HUES6 (cell line): Measurements from ENCODE around the gene XXYLT1.
A peak's percentile ranks its signal among the peaks of the same experiment; 100 is the strongest.
"Not testable (repeated sequence)": the region's sequence is repeated elsewhere in the genome, so short reads cannot be mapped to it uniquely, and the experiment has no call there.

Source experiments
- H3K27ac ChIP-seq: 2 replicates; pipeline ENCODE4 v1.7.0; 2013; ENCODE audit warnings: low read depth, mild to moderate bottlenecking, low read length, inconsistent platforms
- H3K27me3 ChIP-seq: 2 replicates; pipeline ENCODE4 v1.6.1; 2013; ENCODE audit warnings: low read length; ENCODE audit not compliant: control insufficient read depth, insufficient read depth
- H3K36me3 ChIP-seq: 2 replicates; pipeline ENCODE4 v1.6.1; 2013; ENCODE audit warnings: low read length; ENCODE audit not compliant: control insufficient read depth, insufficient read depth
- H3K4me1 ChIP-seq: 2 replicates; pipeline ENCODE4 v1.6.1; 2013; ENCODE audit warnings: low read length; ENCODE audit not compliant: control insufficient read depth, insufficient read depth
- H3K4me3 ChIP-seq: 2 replicates; pipeline ENCODE4 v1.5.1; 2013; ENCODE audit warnings: low read depth, low read length
- H3K9ac ChIP-seq: one replicate; pipeline ENCODE4 v1.6.1; 2013; ENCODE audit warnings: mild to moderate bottlenecking, low read length
- H3K9me3 ChIP-seq: 2 replicates; pipeline ENCODE4 v1.6.1; 2013; ENCODE audit warnings: low read depth, low read length; ENCODE audit not compliant: control insufficient read depth, insufficient read depth

Gene XXYLT1

GRCh38 chr3:195094191-195094921, 176.6 kb downstream of the XXYLT1 start:
- Histone ChIP-seq H3K27me3 (no peaks in the 10 kb centered on the region), H3K36me3 (no peaks in the 10 kb centered on the region), H3K9me3 (no peaks in the 10 kb centered on the region), H3K27ac (no peak overlapping the region), H3K4me1 (peaks cover 5% of the 10 kb centered on the region; the same call in 1 of the 2 replicates), H3K4me3 (no peak overlapping the region), H3K9ac (no peak overlapping the region)

DNA sequence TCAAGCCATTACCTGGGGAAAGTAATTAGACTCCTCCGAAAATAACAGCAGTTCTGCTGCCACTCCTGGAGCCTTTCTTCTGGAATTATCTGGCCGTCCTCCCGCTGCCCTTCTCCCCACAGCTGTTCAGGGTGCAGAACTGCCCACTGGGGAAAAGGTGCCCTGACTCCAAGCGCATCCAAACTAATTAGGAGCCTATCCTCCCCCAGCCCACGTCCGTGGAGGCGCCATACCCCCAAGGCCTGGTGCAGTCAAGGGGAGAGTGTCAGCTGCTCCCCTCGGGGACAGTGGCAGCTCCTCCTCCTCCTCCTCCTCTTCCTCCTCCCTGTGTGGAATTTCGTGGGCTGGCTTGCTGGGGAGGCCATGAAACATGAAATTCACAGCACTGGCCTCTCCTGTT, 177.2 kb downstream of the XXYLT1 start:
- Histone ChIP-seq H3K4me3 (no peak overlapping the region), H3K4me1 (peaks cover 5% of the 10 kb centered on the region; the same call in 1 of the 2 replicates), H3K27me3 (no peaks in the 10 kb centered on the region), H3K27ac (no peak overlapping the region), H3K9me3 (no peaks in the 10 kb centered on the region), H3K36me3 (no peaks in the 10 kb centered on the region), H3K9ac (no peak overlapping the region)

GRCh38 chr3:195087840-195088601, 182.9 kb downstream of the XXYLT1 start:
- not testable (repeated sequence) for H3K9me3 ChIP-seq, H3K36me3 ChIP-seq, H3K27me3 ChIP-seq
- H3K27ac ChIP-seq = peak overlapping the region; percentile 55; the same call in 1 of the 2 replicates
- peak overlapping the region; percentile 72 for H3K4me3 ChIP-seq
- peak overlapping the region; percentile 83 for H3K9ac ChIP-seq
- H3K4me1 ChIP-seq = peaks cover 19% of the 10 kb centered on the region

GRCh38 chr3:195087328-195087727, 183.6 kb downstream of the XXYLT1 start:
- Histone ChIP-seq H3K4me3 (peak overlapping the region; percentile 72), H3K36me3 (no peaks in the 10 kb centered on the region), H3K27me3 (no peaks in the 10 kb centered on the region), H3K9me3 (no peaks in the 10 kb centered on the region), H3K9ac (peak overlapping the region; percentile 83), H3K27ac (peak overlapping the region; percentile 55), H3K4me1 (peaks cover 22% of the 10 kb centered on the region)

GRCh38 chr3:195086885-195087284, 184.1 kb downstream of the XXYLT1 start:
- Histone ChIP-seq H3K9ac (peak overlapping the region; percentile 83), H3K27ac (peak overlapping the region; percentile 55; the same call in 1 of the 2 replicates), H3K27me3 (no peaks in the 10 kb centered on the region), H3K9me3 (no peaks in the 10 kb centered on the region), H3K4me3 (peak overlapping the region; percentile 72), H3K4me1 (peaks cover 22% of the 10 kb centered on the region), H3K36me3 (no peaks in the 10 kb centered on the region)

- no peak overlapping the region for H3K27ac ChIP-seq
- no peak overlapping the region for H3K9ac ChIP-seq
- H3K4me1 ChIP-seq = peaks cover 22% of the 10 kb centered on the region
- H3K36me3 ChIP-seq = no peaks in the 10 kb centered on the region
- H3K27me3 ChIP-seq = no peaks in the 10 kb centered on the region
- H3K9me3 ChIP-seq = no peaks in the 10 kb centered on the region
- no peak overlapping the region for H3K4me3 ChIP-seq
These were observed 184.6 kb downstream of the XXYLT1 start for GRCh38 chr3:195086341-195086740.

GRCh38 chr3:195085356-195086130, 185.4 kb downstream of the XXYLT1 start:
- no peak overlapping the region for H3K27ac ChIP-seq
- H3K27me3 ChIP-seq = no peaks in the 10 kb centered on the region
- H3K4me1 ChIP-seq = peaks cover 25% of the 10 kb centered on the region
- H3K9me3 ChIP-seq = no peaks in the 10 kb centered on the region
- no peaks in the 10 kb centered on the region for H3K36me3 ChIP-seq
- H3K4me3 ChIP-seq = no peak overlapping the region
- H3K9ac ChIP-seq = no peak overlapping the region

GRCh38 chr3:195084746-195085145, 186.2 kb downstream of the XXYLT1 start:
- H3K4me3 ChIP-seq = no peak overlapping the region
- no peaks in the 10 kb centered on the region for H3K36me3 ChIP-seq
- no peaks in the 10 kb centered on the region for H3K9me3 ChIP-seq
- peaks cover 32% of the 10 kb centered on the region for H3K4me1 ChIP-seq
- no peaks in the 10 kb centered on the region for H3K27me3 ChIP-seq
- no peak overlapping the region for H3K9ac ChIP-seq
- H3K27ac ChIP-seq = no peak overlapping the region

- H3K9ac ChIP-seq = no peak overlapping the region
- H3K4me3 ChIP-seq = no peak overlapping the region
- no peaks in the 10 kb centered on the region for H3K36me3 ChIP-seq
- no peak overlapping the region for H3K27ac ChIP-seq
- H3K27me3 ChIP-seq = no peaks in the 10 kb centered on the region
- H3K9me3 ChIP-seq = no peaks in the 10 kb centered on the region
- peaks cover 39% of the 10 kb centered on the region for H3K4me1 ChIP-seq
These were observed 187.3 kb downstream of the XXYLT1 start for GRCh38 chr3:195083659-195084058.

DNA sequence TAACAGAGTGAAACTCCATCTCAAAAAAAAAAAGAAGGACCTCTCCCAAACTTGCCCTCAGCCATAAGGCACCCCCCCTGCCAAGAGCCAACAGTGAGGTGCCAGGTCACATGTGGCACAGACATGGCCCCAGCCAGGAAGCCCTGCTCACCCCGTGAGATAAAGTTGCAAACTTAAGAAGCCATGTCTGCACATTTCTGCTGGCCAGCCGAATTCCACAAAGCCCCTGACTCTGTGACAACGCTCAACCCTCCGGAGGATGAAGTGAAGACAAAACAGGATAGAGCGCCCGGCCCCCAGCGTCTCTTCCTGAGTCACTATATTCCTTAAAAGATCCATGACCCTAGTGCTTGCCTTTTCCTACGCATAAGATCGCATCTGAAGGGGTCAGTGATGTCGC, 188.1 kb downstream of the XXYLT1 start:
- H3K27ac ChIP-seq = no peak overlapping the region

More for the DNA sequence above, 188.1 kb downstream of the XXYLT1 start:
- Histone ChIP-seq H3K4me1 (peaks cover 39% of the 10 kb centered on the region), H3K9ac (no peak overlapping the region), H3K27me3 (no peaks in the 10 kb centered on the region), H3K36me3 (no peaks in the 10 kb centered on the region), H3K4me3 (no peak overlapping the region), H3K9me3 (no peaks in the 10 kb centered on the region)
